Body of pancreas (tissue), 4 donors: ENCODE measurements around the gene ADRA2A. TPM values are rescaled to one million over a fixed set of nuclear protein-coding genes. Genes with fewer than 3 reads are reported as not detected.

Source experiments
- ATAC-seq: fragments of 150-250 bp; one replicate; pipeline ENCODE4 v1.9.1; 2016
- DNase-seq, 4 donors: peaks; one replicate each; pipeline ENCODE4 v3.0.0-alpha.2; 2019
- H3K27ac ChIP-seq, 4 donors: fragments of 200-600 bp; sonication (generic); 1 replicate in 3 of 4; 2 replicates in 1 of 4; pipeline versions ENCODE4 v1.5.1 to v1.6.1; 2016 to 2019; ENCODE audit warnings: mild to moderate bottlenecking in 1 of 4, mixed read lengths in 1 of 4, moderate library complexity in 1 of 4
- H3K27me3 ChIP-seq, 2 donors: fragments of 200-600 bp; sonication (generic); one replicate each; pipeline ENCODE4 v1.6.0; 2016; ENCODE audit warnings: mild to moderate bottlenecking in 1 of 2
- H3K36me3 ChIP-seq, 2 donors: fragments of 200-600 bp; sonication (generic); replicated peaks in 1 of 2; 2 replicates each; pipeline ENCODE4 v1.5.1; 2016; ENCODE audit warnings: low read depth in 2 of 2; ENCODE audit not compliant: insufficient read depth in 1 of 2
- H3K4me1 ChIP-seq: fragments of 200-600 bp; sonication (generic); one replicate; pipeline ENCODE4 v1.6.0; 2016
- H3K4me3 ChIP-seq, 2 donors: fragments of 200-600 bp; sonication (generic); 1 replicate in 1 of 2; 2 replicates in 1 of 2; pipeline ENCODE4 v1.5.1; 2016 to 2019
- H3K9me3 ChIP-seq, 3 donors: fragments of 200-600 bp; sonication (generic); 1 replicate in 2 of 3; 2 replicates in 1 of 3; pipeline ENCODE4 v1.5.1; 2016
- CTCF ChIP-seq, 7 experiments: fragments of 450-650 bp in 4 of 7; fragments of 200-600 bp in 3 of 7; sonication (generic) in 3 of 7; IDR thresholded peaks; one replicate each; pipeline ENCODE4 v1.5.1; 2016 to 2019; ENCODE audit warnings: antibody characterized with exemption in 7 of 7
- POLR2A ChIP-seq, 3 donors: fragments of 450-650 bp; IDR thresholded peaks; one replicate each; pipeline ENCODE4 v1.6.1; 2016; ENCODE audit warnings: antibody characterized with exemption in 3 of 3, mild to moderate bottlenecking in 2 of 3
- WGBS, 2 donors: methylation state at CpG; one replicate each; pipeline ENCODE4 v1.1.5; 2017; 5-methylcytosine and 5-hydroxymethylcytosine counted together
- intact Hi-C: fragments of 100-400 bp; cut with DNase I; formaldehyde crosslinking; loops from one replicate; pipeline ENCODE4 v1.15.1; 2023
- total RNA-seq, 2 donors: library from RNA; depleted of rRNA; stranded (reverse); fragments of >200 nt; gene quantifications; one replicate each; pipeline ENCODE4 v1.1.0, GENCODE V29; 2016

The ADRA2A gene
- total RNA-seq = 100 to 1,000 TPM in 1 of 2 donors, 10 to 100 TPM in 1; 25.4 to 115 TPM

- Histone ChIP-seq H3K9me3 (no peaks in the 10 kb centered on the region), H3K4me1 (peaks cover 31% of the 10 kb centered on the region), H3K36me3 (no peaks in the 10 kb centered on the region), H3K27me3 (peaks cover 0 to 7% of the 10 kb centered on the region in 2 donors), H3K4me3 (peak within 1 kb of the TSS; percentile 68 to 73), H3K27ac (peak within 1 kb of the TSS in 3 of 4 donors; percentile 72 to 85 (median 77))
- TF ChIP-seq CTCF (IDR thresholded peaks at IDR 0.05) (peak in 2 of 7 experiments; percentile 13 to 39), POLR2A (IDR thresholded peaks at IDR 0.05) (peak; percentile 69 to 96 (median 94))
- intact Hi-C loops = loop anchor here (10.0 kb wide), 2 partner anchors 128 to 278 kb away; no protein-coding TSS in a partner anchor
- ATAC-seq (peak; percentile 82), DNase-seq (peak; percentile 71 to 86 (median 81))
- 0 to 1% methylated on average over 39 to 78 of the region's 79 CpGs for WGBS, 2 donors
Measured at GRCh38 chr10:111076682-111077478, at the start of gene ADRA2A. TSS of gene ADRA2A (plus strand) at chr10:111077029. CDS start at chr10:111077997, 968 bp downstream.

GRCh38 chr10:111030042-111030750 lies 46.6 kb upstream of the ADRA2A start:
- Histone ChIP-seq H3K9me3 (peaks cover 0 to 8% (median 0%) of the 10 kb centered on the region in 3 donors), H3K36me3 (no peaks in the 10 kb centered on the region), H3K4me1 (no peaks in the 10 kb centered on the region), H3K27ac (no peak overlapping the region), H3K27me3 (no peaks in the 10 kb centered on the region), H3K4me3 (no peak overlapping the region)
- intact Hi-C loops = no loop called here
- 98 to 99% methylated on average over 9 of the region's 9 CpGs for WGBS, 2 donors
- DNase-seq (no peak), ATAC-seq (no peak)
- no peak for TF ChIP-seq CTCF (IDR thresholded peaks at IDR 0.05)

- intact Hi-C loops = no loop called here
Measured at GRCh38 chr10:111034598-111035310, 42.1 kb upstream of the ADRA2A start.

GRCh38 chr10:111035542-111035941 lies 41.3 kb upstream of the ADRA2A start:
- Histone ChIP-seq H3K27me3 (no peaks in the 10 kb centered on the region), H3K27ac (no peak overlapping the region), H3K9me3 (peaks cover 0 to 15% (median 0%) of the 10 kb centered on the region in 3 donors), H3K4me1 (no peaks in the 10 kb centered on the region), H3K36me3 (no peaks in the 10 kb centered on the region), H3K4me3 (no peak overlapping the region)
- DNase-seq (no peak), ATAC-seq (no peak)
- TF ChIP-seq CTCF (IDR thresholded peaks at IDR 0.05) = no peak
- no peak for TF ChIP-seq POLR2A (IDR thresholded peaks at IDR 0.05)
- intact Hi-C loops = no loop called here

More at GRCh38 chr10:111034598-111035310, 42.1 kb upstream of the ADRA2A start:
- 84 to 87% methylated on average over 2 of the region's 2 CpGs for WGBS, 2 donors
- H3K9me3 ChIP-seq = peaks cover 0 to 9% (median 0%) of the 10 kb centered on the region in 3 donors
- H3K36me3 ChIP-seq = no peaks in the 10 kb centered on the region
- H3K27me3 ChIP-seq = no peaks in the 10 kb centered on the region
- H3K4me1 ChIP-seq = no peaks in the 10 kb centered on the region
- TF ChIP-seq CTCF (IDR thresholded peaks at IDR 0.05) (no peak), POLR2A (IDR thresholded peaks at IDR 0.05) (no peak)
- ATAC-seq (no peak), DNase-seq (no peak)
- no peak overlapping the region for H3K4me3 ChIP-seq
- no peak overlapping the region for H3K27ac ChIP-seq
